Activated T-helper 2 cell treated with anti-CD3 and anti-CD28 coated beads, Interferon-gamma antibody, Interleukin-2, Interleukin-4, amounts not matched to agents 10 μg/mL and 5 μg/mL and 100 μg/mL, durations not matched to agents 14 hours and 24 hours and 36 hours (primary cell): ENCODE measurements around the gene ENAH. TPM values are rescaled to one million over a fixed set of nuclear protein-coding genes. Genes with fewer than 3 reads are reported as not detected.
"Not testable (repeated sequence)": the region's sequence is repeated elsewhere in the genome, so short reads cannot be mapped to it uniquely, and the experiment has no call there.

Experiments used
- DNase-seq: peaks from one replicate; pipeline ENCODE4 v3.0.0; 2021; ENCODE audit warnings: low spot score
- H3K27ac Mint-ChIP-seq: one replicate; pipeline ENCODE4 v1.8.0; 2021; ENCODE audit warnings: mixed read lengths
- H3K27me3 Mint-ChIP-seq: one replicate; pipeline ENCODE4 v1.8.0; 2021; ENCODE audit warnings: low read depth, mixed read lengths
- H3K36me3 Mint-ChIP-seq: one replicate; pipeline ENCODE4 v1.8.0; 2021; ENCODE audit warnings: low read depth, mixed read lengths
- H3K4me1 Mint-ChIP-seq: one replicate; pipeline ENCODE4 v1.8.0; 2021; ENCODE audit warnings: low read depth, mixed read lengths
- H3K4me3 Mint-ChIP-seq: one replicate; pipeline ENCODE4 v1.8.0; 2021; ENCODE audit warnings: low read depth, mild to moderate bottlenecking, moderate library complexity, mixed read lengths
- H3K9me3 Mint-ChIP-seq: one replicate; pipeline ENCODE4 v1.8.0; 2021; ENCODE audit warnings: mixed read lengths
- intact Hi-C: fragments of 100-400 bp; cut with micrococcal nuclease; formaldehyde crosslinking; loops from one replicate; pipeline ENCODE4 v1.15.1; 2023
- total RNA-seq: library from RNA; stranded (reverse); gene quantifications from 2 replicates; pipeline ENCODE4 v1.2.3, GENCODE V29; 2022

Gene ENAH
- total RNA-seq = 0.11 and 0.14 TPM in 2 replicates

GRCh38 chr1:225652729-225653462 lies at the start of gene ENAH:
TSS of gene ENAH (minus strand) at chr1:225653123. CDS start at chr1:225652690, 433 bp downstream.
- H3K36me3 Mint-ChIP-seq = no peaks in the 10 kb centered on the region
- intact Hi-C loops = loop anchor here (10.0 kb wide), 1 partner anchor 178 kb away; no protein-coding TSS in a partner anchor
- H3K9me3 Mint-ChIP-seq = no peaks in the 10 kb centered on the region
- H3K4me1 Mint-ChIP-seq = peaks cover 9% of the 10 kb centered on the region
- no peak within 1 kb of the TSS for H3K27ac Mint-ChIP-seq
- peaks cover 62% of the 10 kb centered on the region for H3K27me3 Mint-ChIP-seq
- peak within 1 kb of the TSS; percentile 85 for H3K4me3 Mint-ChIP-seq
- no peak for DNase-seq

- intact Hi-C loops = no loop called here
- H3K9me3 Mint-ChIP-seq = no peaks in the 10 kb centered on the region
- peaks cover 2% of the 10 kb centered on the region for H3K27me3 Mint-ChIP-seq
- no peaks in the 10 kb centered on the region for H3K36me3 Mint-ChIP-seq
- H3K4me1 Mint-ChIP-seq = no peaks in the 10 kb centered on the region
- no peak overlapping the region for H3K27ac Mint-ChIP-seq
- no peak for DNase-seq
- no peak overlapping the region for H3K4me3 Mint-ChIP-seq
Measured at GRCh38 chr1:225700889-225701465, 48.1 kb upstream of the ENAH start.

GRCh38 chr1:225700164-225700821 lies 47.4 kb upstream of the ENAH start:
- no peak for DNase-seq
- Mint-ChIP-seq H3K4me1 (no peaks in the 10 kb centered on the region), H3K4me3 (no peak overlapping the region), H3K36me3 (no peaks in the 10 kb centered on the region), H3K27ac (no peak overlapping the region), H3K9me3 (no peaks in the 10 kb centered on the region), H3K27me3 (peaks cover 2% of the 10 kb centered on the region)
- intact Hi-C loops = no loop called here

- H3K4me3 Mint-ChIP-seq = no peak overlapping the region
- DNase-seq = no peak
- no peaks in the 10 kb centered on the region for H3K36me3 Mint-ChIP-seq
- no peaks in the 10 kb centered on the region for H3K4me1 Mint-ChIP-seq
- peaks cover 2% of the 10 kb centered on the region for H3K27me3 Mint-ChIP-seq
- H3K27ac Mint-ChIP-seq = no peak overlapping the region
- intact Hi-C loops = no loop called here
- H3K9me3 Mint-ChIP-seq = no peaks in the 10 kb centered on the region
Measured at GRCh38 chr1:225699336-225699735, 46.4 kb upstream of the ENAH start.

GRCh38 chr1:225698194-225698593 lies 45.3 kb upstream of the ENAH start:
- H3K4me3 Mint-ChIP-seq, H3K27me3 Mint-ChIP-seq, H3K27ac Mint-ChIP-seq, H3K4me1 Mint-ChIP-seq, H3K36me3 Mint-ChIP-seq, H3K9me3 Mint-ChIP-seq, DNase-seq, intact Hi-C loops: not testable (repeated sequence)

GRCh38 chr1:225697428-225697827 lies 44.5 kb upstream of the ENAH start:
- Mint-ChIP-seq H3K27me3 (peaks cover 2% of the 10 kb centered on the region), H3K4me1 (no peaks in the 10 kb centered on the region), H3K36me3 (no peaks in the 10 kb centered on the region), H3K9me3 (no peaks in the 10 kb centered on the region), H3K4me3 (no peak overlapping the region), H3K27ac (no peak overlapping the region)
- intact Hi-C loops = no loop called here
- DNase-seq = no peak

- Mint-ChIP-seq H3K27me3 (peaks cover 2% of the 10 kb centered on the region), H3K27ac (no peak overlapping the region), H3K36me3 (no peaks in the 10 kb centered on the region), H3K4me1 (no peaks in the 10 kb centered on the region), H3K4me3 (no peak overlapping the region), H3K9me3 (no peaks in the 10 kb centered on the region)
- DNase-seq = no peak
- intact Hi-C loops = no loop called here
Measured at GRCh38 chr1:225695578-225696337, 42.8 kb upstream of the ENAH start.

- no peak for DNase-seq
- no peaks in the 10 kb centered on the region for H3K27me3 Mint-ChIP-seq
- no peaks in the 10 kb centered on the region for H3K4me1 Mint-ChIP-seq
- H3K4me3 Mint-ChIP-seq = no peak overlapping the region
- no peak overlapping the region for H3K27ac Mint-ChIP-seq
- H3K36me3 Mint-ChIP-seq = no peaks in the 10 kb centered on the region
- no peaks in the 10 kb centered on the region for H3K9me3 Mint-ChIP-seq
- intact Hi-C loops = no loop called here
Measured at GRCh38 chr1:225694151-225694603, 41.3 kb upstream of the ENAH start.

GRCh38 chr1:225693697-225694096 lies 40.8 kb upstream of the ENAH start:
- H3K4me1 Mint-ChIP-seq, H3K9me3 Mint-ChIP-seq: not testable (repeated sequence)

GRCh38 chr1:225693085-225693696 lies 40.3 kb upstream of the ENAH start:
- intact Hi-C loops = no loop called here
- Mint-ChIP-seq H3K36me3 (no peaks in the 10 kb centered on the region), H3K4me3 (no peak overlapping the region)

More at GRCh38 chr1:225693697-225694096, 40.8 kb upstream of the ENAH start:
- intact Hi-C loops, H3K27ac Mint-ChIP-seq, DNase-seq, H3K4me3 Mint-ChIP-seq, H3K36me3 Mint-ChIP-seq, H3K27me3 Mint-ChIP-seq: not testable (repeated sequence)

GRCh38 chr1:225692517-225692879 lies 39.6 kb upstream of the ENAH start:
- DNase-seq = no peak
- Mint-ChIP-seq H3K4me3 (no peak overlapping the region), H3K4me1 (no peaks in the 10 kb centered on the region), H3K27ac (no peak overlapping the region), H3K27me3 (no peaks in the 10 kb centered on the region), H3K36me3 (no peaks in the 10 kb centered on the region), H3K9me3 (no peaks in the 10 kb centered on the region)
- intact Hi-C loops = no loop called here

More at GRCh38 chr1:225693085-225693696, 40.3 kb upstream of the ENAH start:
- H3K4me1 Mint-ChIP-seq = no peaks in the 10 kb centered on the region
- no peak for DNase-seq
- H3K9me3 Mint-ChIP-seq = no peaks in the 10 kb centered on the region
- no peaks in the 10 kb centered on the region for H3K27me3 Mint-ChIP-seq
- H3K27ac Mint-ChIP-seq = no peak overlapping the region

GRCh38 chr1:225691861-225692516 lies 39.1 kb upstream of the ENAH start:
- Mint-ChIP-seq H3K9me3 (no peaks in the 10 kb centered on the region), H3K4me1 (no peaks in the 10 kb centered on the region), H3K4me3 (no peak overlapping the region), H3K36me3 (no peaks in the 10 kb centered on the region), H3K27ac (no peak overlapping the region), H3K27me3 (no peaks in the 10 kb centered on the region)
- intact Hi-C loops = no loop called here
- DNase-seq = no peak
